H7 (cell line): ENCODE results near the gene SLC40A1. TPM values are rescaled to one million over a fixed set of nuclear protein-coding genes. Genes with fewer than 3 reads are reported as not detected.

Experiments
- DNase-seq: peaks from one replicate; pipeline ENCODE4 v3.0.0; 2012
- H3K27me3 ChIP-seq: 2 replicates; pipeline ENCODE4 v1.6.0; 2011; ENCODE audit warnings: mild to moderate bottlenecking, low read length; ENCODE audit not compliant: control insufficient read depth, insufficient read depth
- H3K36me3 ChIP-seq: replicated peaks from 2 replicates; pipeline ENCODE4 v1.5.1; 2011; ENCODE audit warnings: low read length; ENCODE audit not compliant: control insufficient read depth, insufficient read depth
- H3K4me3 ChIP-seq: 2 replicates; pipeline ENCODE4 v1.5.1; 2011; ENCODE audit warnings: low read depth, mild to moderate bottlenecking, control low read depth, low read length, moderate library complexity; ENCODE audit not compliant: insufficient read depth
- total RNA-seq: library from RNA; depleted of rRNA; stranded (reverse); fragments of >200 nt; shearing (Covaris generic); gene quantifications from 2 replicates; pipeline ENCODE4 v1.2.3, GENCODE V29; 2014

SLC40A1 gene
- total RNA-seq, 1 experiment from 2014 or later = 1.9 TPM

GRCh38 chr2:189561371-189562038, 19.1 kb downstream of the SLC40A1 start:
- Histone ChIP-seq H3K27me3 (no peaks in the 10 kb centered on the region), H3K36me3 (no peaks in the 10 kb centered on the region), H3K4me3 (no peak overlapping the region)
- no peak for DNase-seq

- H3K4me3 ChIP-seq = no peak overlapping the region
- no peaks in the 10 kb centered on the region for H3K36me3 ChIP-seq
- no peaks in the 10 kb centered on the region for H3K27me3 ChIP-seq
- DNase-seq = no peak
Measured at GRCh38 chr2:189560273-189560586, 20.4 kb downstream of the SLC40A1 start.

GRCh38 chr2:189559579-189560272, 20.9 kb downstream of the SLC40A1 start:
- DNase-seq = no peak
- Histone ChIP-seq H3K4me3 (no peak overlapping the region), H3K27me3 (no peaks in the 10 kb centered on the region), H3K36me3 (no peaks in the 10 kb centered on the region)

- no peak overlapping the region for H3K4me3 ChIP-seq
- no peaks in the 10 kb centered on the region for H3K36me3 ChIP-seq
- DNase-seq = no peak
- no peaks in the 10 kb centered on the region for H3K27me3 ChIP-seq
Measured at GRCh38 chr2:189558516-189559272, 21.9 kb downstream of the SLC40A1 start.

GRCh38 chr2:189557373-189557772, 23.2 kb downstream of the SLC40A1 start:
- Histone ChIP-seq H3K4me3 (no peak overlapping the region), H3K27me3 (no peaks in the 10 kb centered on the region)
- no peak for DNase-seq

GRCh38 chr2:189556526-189556925, 24.1 kb downstream of the SLC40A1 start:
- no peaks in the 10 kb centered on the region for H3K27me3 ChIP-seq
- no peak overlapping the region for H3K4me3 ChIP-seq
- DNase-seq = no peak
- H3K36me3 ChIP-seq = no peaks in the 10 kb centered on the region

More at GRCh38 chr2:189557373-189557772, 23.2 kb downstream of the SLC40A1 start:
- no peaks in the 10 kb centered on the region for H3K36me3 ChIP-seq

GRCh38 chr2:189555232-189555631, 25.4 kb downstream of the SLC40A1 start:
- no peak for DNase-seq
- H3K4me3 ChIP-seq = no peak overlapping the region
- no peaks in the 10 kb centered on the region for H3K36me3 ChIP-seq
- no peaks in the 10 kb centered on the region for H3K27me3 ChIP-seq

- H3K36me3 ChIP-seq = no peaks in the 10 kb centered on the region
- no peak for DNase-seq
- no peak overlapping the region for H3K4me3 ChIP-seq
- H3K27me3 ChIP-seq = no peaks in the 10 kb centered on the region
Measured at GRCh38 chr2:189553504-189554088, 27.0 kb downstream of the SLC40A1 start.

GRCh38 chr2:189552991-189553404, 27.6 kb downstream of the SLC40A1 start:
- Histone ChIP-seq H3K4me3 (no peak overlapping the region), H3K27me3 (no peaks in the 10 kb centered on the region), H3K36me3 (no peaks in the 10 kb centered on the region)
- no peak for DNase-seq

GRCh38 chr2:189552334-189552990, 28.1 kb downstream of the SLC40A1 start:
- Histone ChIP-seq H3K27me3 (no peaks in the 10 kb centered on the region), H3K4me3 (no peak overlapping the region), H3K36me3 (no peaks in the 10 kb centered on the region)
- DNase-seq = no peak

- H3K27me3 ChIP-seq = no peaks in the 10 kb centered on the region
- no peaks in the 10 kb centered on the region for H3K36me3 ChIP-seq
- no peak overlapping the region for H3K4me3 ChIP-seq
- no peak for DNase-seq
Measured at GRCh38 chr2:189551808-189552207, 28.8 kb downstream of the SLC40A1 start.

GRCh38 chr2:189549449-189549832, 31.1 kb downstream of the SLC40A1 start:
- DNase-seq = no peak
- Histone ChIP-seq H3K27me3 (no peaks in the 10 kb centered on the region), H3K4me3 (no peak overlapping the region), H3K36me3 (no peaks in the 10 kb centered on the region)

GRCh38 chr2:189548666-189549448, 31.7 kb downstream of the SLC40A1 start:
- H3K36me3 ChIP-seq = no peaks in the 10 kb centered on the region
- H3K27me3 ChIP-seq = no peaks in the 10 kb centered on the region
- no peak for DNase-seq
- H3K4me3 ChIP-seq = no peak overlapping the region

- H3K27me3 ChIP-seq = no peaks in the 10 kb centered on the region
- no peak overlapping the region for H3K4me3 ChIP-seq
- no peak for DNase-seq
- H3K36me3 ChIP-seq = no peaks in the 10 kb centered on the region
Measured at GRCh38 chr2:189545418-189545817, 35.2 kb downstream of the SLC40A1 start.
